GM12878 (cell line): Measurements from ENCODE around the gene UCN2. TPM values are rescaled to one million over a fixed set of nuclear protein-coding genes. Genes with fewer than 3 reads are reported as not detected.

Experiments
- ATAC-seq: fragments of 200-7000 bp; cut with Tn5 transposase; 3 replicates; pipeline ENCODE4 v1.9.1; 2020; ENCODE audit warnings: mild to moderate bottlenecking, moderate library complexity
- BruUV-seq: library from RNA; stranded (reverse); fragments of 400-500 nt; replicated peaks from 2 replicates; lab custom pipeline; 2021; lab: Mats Ljungman, UMichigan
- CTCF ChIA-PET: fragments of 300-600 bp; sonication (Branson Sonifier 250); formaldehyde crosslinking; extraction: SDS; loops from one replicate; lab custom pipeline; 2021; ENCODE audit warnings: inconsistent platforms; lab: Yijun Ruan, JAX
- POLR2A ChIA-PET: fragments of 350-600 bp; formaldehyde crosslinking; extraction: SDS; loops from one replicate; lab custom pipeline; 2021; ENCODE audit warnings: inconsistent platforms; lab: Charles Lee
- RAD21 ChIA-PET: fragments of 300-600 bp; sonication (Branson Sonifier 250); formaldehyde crosslinking; loops from one replicate; lab custom pipeline; 2023; ENCODE audit warnings: antibody characterized with exemption; ENCODE audit not compliant: unreplicated experiment; lab: Charles Lee
- SMC1A ChIA-PET: fragments of 300-600 bp; sonication (Branson Sonifier 250); formaldehyde crosslinking; loops from one replicate; lab custom pipeline; 2023; ENCODE audit not compliant: unreplicated experiment, uncharacterized antibody; lab: Charles Lee
- DNase-seq: peaks from one replicate; pipeline ENCODE4 v3.0.0-alpha.2; 2011; ENCODE audit warnings: low read depth, low spot score
- FAIRE-seq: peaks from 3 replicates; lab custom pipeline; 2011; peaks lifted over from hg19 to GRCh38; lab: Jason Lieb, UNC
- H2AFZ ChIP-seq: 2 replicates; pipeline ENCODE4 v1.6.0; 2011; ENCODE audit warnings: low read depth, low read length, control low read depth; ENCODE audit not compliant: control insufficient read depth
- H3K27ac ChIP-seq: 2 replicates; pipeline ENCODE4 v1.5.1; 2011; ENCODE audit warnings: control low read depth; ENCODE audit not compliant: control insufficient read depth, insufficient read depth
- H3K27me3 ChIP-seq, 2 experiments: replicated peaks in 1 of 2; 2 replicates each; pipeline versions ENCODE4 v1.6.0 to v1.6.1; 2011; ENCODE audit warnings: low read length in 1 of 2; ENCODE audit not compliant: control insufficient read depth in 2 of 2, insufficient read depth in 2 of 2
- H3K36me3 ChIP-seq, 2 experiments: 2 replicates each; pipeline ENCODE4 v1.5.1; 2011; ENCODE audit warnings: low read length in 1 of 2; ENCODE audit not compliant: control insufficient read depth in 2 of 2, insufficient read depth in 2 of 2
- H3K4me1 ChIP-seq: 2 replicates; pipeline ENCODE4 v1.6.1; 2011; ENCODE audit warnings: mild to moderate bottlenecking, low read length, moderate library complexity, mixed read lengths; ENCODE audit not compliant: control insufficient read depth, insufficient read depth
- H3K4me2 ChIP-seq: 2 replicates; pipeline ENCODE4 v1.6.0; 2011; ENCODE audit warnings: control low read depth; ENCODE audit not compliant: control insufficient read depth, insufficient read depth
- H3K4me3 ChIP-seq: fragments of 200-600 bp; sonication (generic); 2 replicates; pipeline ENCODE4 v1.5.1; 2016
- H3K79me2 ChIP-seq: 2 replicates; pipeline ENCODE4 v1.6.0; 2011; ENCODE audit warnings: low read length; ENCODE audit not compliant: control insufficient read depth, insufficient read depth
- H3K9ac ChIP-seq: 2 replicates; pipeline ENCODE4 v1.8.0; 2011; ENCODE audit warnings: low read length, control low read depth, mixed read lengths; ENCODE audit not compliant: control insufficient read depth, insufficient read depth
- H3K9me3 ChIP-seq: replicated peaks from 3 replicates; pipeline ENCODE4 v1.5.1; 2011; ENCODE audit warnings: mild to moderate bottlenecking, low read length; ENCODE audit not compliant: control insufficient read depth, insufficient read depth
- H4K20me1 ChIP-seq: 2 replicates; pipeline ENCODE4 v1.6.0; 2011; ENCODE audit not compliant: control insufficient read depth, insufficient read depth
- BCL3 ChIP-seq: IDR thresholded peaks from 2 replicates; pipeline ENCODE4 v1.6.1; 2011; ENCODE audit warnings: borderline replicate concordance, low read depth, mild to moderate bottlenecking, moderate library complexity, low read length; ENCODE audit not compliant: insufficient read depth, poor library complexity, severe bottlenecking
- HDGF ChIP-seq: fragments of 450-650 bp; IDR thresholded peaks from 2 replicates; pipeline ENCODE4 v1.6.1; 2016; ENCODE audit warnings: antibody characterized with exemption
- NBN ChIP-seq: fragments of 450-650 bp; IDR thresholded peaks from 2 replicates; pipeline ENCODE4 v1.6.1; 2016
- YY1 ChIP-seq: IDR thresholded peaks from 2 replicates; pipeline ENCODE4 v1.6.1; 2011; ENCODE audit warnings: low read depth, mild to moderate bottlenecking, low read length
- WGBS: methylation state at CpG from one replicate; pipeline ENCODE4 v1.1.6; 2016; ENCODE audit warnings: low lambda C conversion rate; ENCODE audit not compliant: insufficient replicate concordance, insufficient coverage; ENCODE audit errors: missing lambda C conversion rate; 5-methylcytosine and 5-hydroxymethylcytosine counted together
- in situ Hi-C: fragments of 300-500 bp; cut with MboI; formaldehyde crosslinking; loops from 9 replicates; pipeline ENCODE4 v1.14.3; 2018; ENCODE audit warnings: mixed read lengths
- intact Hi-C: fragments of 100-400 bp; cut with micrococcal nuclease; formaldehyde crosslinking; loops from one replicate; pipeline ENCODE4 v1.14.2; 2022; ENCODE audit not compliant: unreplicated experiment
- polyA plus RNA-seq, 11 experiments: library from polyadenylated mRNA; depleted of rRNA in 4 of 11; unstranded in 6 of 11; stranded (reverse) in 5 of 11; fragments of >200 nt; fragmentation: Nextera tagmentation in 4 of 11; fragmentation: Illumina TruSeq in 1 of 11; extraction: Ambion mirVana in 4 of 11; extraction: Trizol in 1 of 11; gene quantifications; 1 replicate in 1 of 11; 2 replicates in 10 of 11; pipeline versions ENCODE4 v1.2.1 to v1.2.3, GENCODE V29; 2011 to 2016; ENCODE audit warnings: inconsistent platforms in 2 of 11, missing spikeins in 2 of 11, low read depth in 1 of 11
- total RNA-seq, 4 experiments: library from RNA; depleted of rRNA in 3 of 4; stranded (reverse); fragments of >200 nt in 3 of 4; fragmentation: Illumina TruSeq in 1 of 4; extraction: Trizol in 1 of 4; gene quantifications; 2 replicates each; pipeline versions ENCODE4 v1.2.1 to v1.2.3, GENCODE V29; 2013 to 2021

UCN2 gene
- total and polyA plus RNA-seq, 10 of the 15 experiments (the other 5 are each of a cell fraction or from before 2014, with no cell fraction given): 0.05 TPM; not detected in 9

GRCh38 chr3:48563382-48563918 is at the start of gene UCN2 (continued):
- no peak for TF ChIP-seq BCL3

- Histone ChIP-seq H3K4me1 (peaks cover 9% of the 10 kb centered on the region), H3K9me3 (peaks cover 4% of the 10 kb centered on the region; the same call in 2 of the 3 replicates), H3K9ac (no peak overlapping the region), H4K20me1 (no peaks in the 10 kb centered on the region), H2AFZ (no peak overlapping the region), H3K79me2 (peaks cover 18% of the 10 kb centered on the region), H3K4me3 (no peak overlapping the region), H3K36me3 (no peaks in the 10 kb centered on the region; a peak in 2 of 4 replicates), H3K4me2 (no peak overlapping the region), H3K27me3 (no peaks in the 10 kb centered on the region), H3K27ac (no peak overlapping the region)
- in situ Hi-C loops (no loop called here), intact Hi-C loops (no loop called here)
- TF ChIP-seq NBN (no peak), HDGF (no peak), YY1 (no peak)
- RAD21 ChIA-PET: no interaction called here
- ATAC-seq (no peak), FAIRE-seq (no peak), DNase-seq (no peak)
- CTCF ChIA-PET: interaction anchor here (0.6 to 1.8 kb wide), 4 partner anchors 16 to 176 kb away, joined by 3 to 7 read pairs (median 4); partner anchors contain the start of gene SLC26A6
- WGBS: 0% methylated on average over 1 of the region's 1 CpG
- no TSS peak for BruUV-seq
- SMC1A ChIA-PET: interaction anchor here (1.7 kb wide), 1 partner anchor 23 kb away, joined by 4 read pairs; the partner anchor contains the start of gene SLC26A6
- POLR2A ChIA-PET: interaction anchor here (0.6 to 0.7 kb wide), 2 partner anchors 30 to 673 kb away, joined by 3 to 4 read pairs; no protein-coding TSS in a partner anchor
Observed at GRCh38 chr3:48612309-48612708, 48.7 kb upstream of the UCN2 start.
